Thoracic aorta (tissue), 2 donors: ENCODE results near the gene CHST7. TPM values are rescaled to one million over a fixed set of nuclear protein-coding genes. Genes with fewer than 3 reads are reported as not detected.

Source experiments
- ATAC-seq: fragments of 150-250 bp; one replicate; pipeline ENCODE4 v1.8.0; 2017; ENCODE audit warnings: low read depth; ENCODE audit not compliant: insufficient number of reproducible peaks, low FRiP score
- DNase-seq: peaks from one replicate; pipeline ENCODE4 v3.0.0-alpha.2; 2020; ENCODE audit warnings: low spot score
- H3K27ac ChIP-seq, 2 donors: fragments of 200-600 bp; sonication (generic); 1 replicate in 1 of 2; 2 replicates in 1 of 2; pipeline ENCODE4 v1.5.1; 2016; ENCODE audit warnings: mild to moderate bottlenecking in 2 of 2, moderate library complexity in 2 of 2
- H3K27me3 ChIP-seq: fragments of 200-600 bp; sonication (generic); replicated peaks from 2 replicates; pipeline ENCODE4 v1.6.0; 2016; ENCODE audit warnings: mild to moderate bottlenecking; ENCODE audit not compliant: insufficient read depth
- H3K36me3 ChIP-seq: fragments of 200-600 bp; sonication (generic); one replicate; pipeline ENCODE4 v1.5.1; 2016
- H3K4me1 ChIP-seq, 2 donors: fragments of 200-600 bp; sonication (generic); 1 replicate in 1 of 2; 2 replicates in 1 of 2; pipeline versions ENCODE4 v1.5.1 to v1.6.0; 2016; ENCODE audit warnings: low read depth in 2 of 2, mild to moderate bottlenecking in 1 of 2; ENCODE audit not compliant: control insufficient read depth in 1 of 2
- H3K4me3 ChIP-seq: fragments of 200-600 bp; sonication (generic); 2 replicates; pipeline ENCODE4 v1.5.1; 2016; ENCODE audit warnings: mild to moderate bottlenecking
- H3K9me3 ChIP-seq: fragments of 200-600 bp; sonication (generic); 2 replicates; pipeline ENCODE4 v1.5.1; 2016
- total RNA-seq, 2 donors: library from RNA; depleted of rRNA; stranded (reverse); fragments of >200 nt; gene quantifications; one replicate each; pipeline versions ENCODE4 v1.1.0 to v1.2.3, GENCODE V29; 2016
- TF ChIP-seq, protein P1 (sequence below): fragments of 200-600 bp; sonication (generic); IDR thresholded peaks from one replicate; pipeline ENCODE4 v1.5.1; 2019; ENCODE audit warnings: antibody characterized with exemption

The CHST7 gene
- total RNA-seq, 2 donors from 2014 or later: 28.0 to 33.5 TPM

DNA sequence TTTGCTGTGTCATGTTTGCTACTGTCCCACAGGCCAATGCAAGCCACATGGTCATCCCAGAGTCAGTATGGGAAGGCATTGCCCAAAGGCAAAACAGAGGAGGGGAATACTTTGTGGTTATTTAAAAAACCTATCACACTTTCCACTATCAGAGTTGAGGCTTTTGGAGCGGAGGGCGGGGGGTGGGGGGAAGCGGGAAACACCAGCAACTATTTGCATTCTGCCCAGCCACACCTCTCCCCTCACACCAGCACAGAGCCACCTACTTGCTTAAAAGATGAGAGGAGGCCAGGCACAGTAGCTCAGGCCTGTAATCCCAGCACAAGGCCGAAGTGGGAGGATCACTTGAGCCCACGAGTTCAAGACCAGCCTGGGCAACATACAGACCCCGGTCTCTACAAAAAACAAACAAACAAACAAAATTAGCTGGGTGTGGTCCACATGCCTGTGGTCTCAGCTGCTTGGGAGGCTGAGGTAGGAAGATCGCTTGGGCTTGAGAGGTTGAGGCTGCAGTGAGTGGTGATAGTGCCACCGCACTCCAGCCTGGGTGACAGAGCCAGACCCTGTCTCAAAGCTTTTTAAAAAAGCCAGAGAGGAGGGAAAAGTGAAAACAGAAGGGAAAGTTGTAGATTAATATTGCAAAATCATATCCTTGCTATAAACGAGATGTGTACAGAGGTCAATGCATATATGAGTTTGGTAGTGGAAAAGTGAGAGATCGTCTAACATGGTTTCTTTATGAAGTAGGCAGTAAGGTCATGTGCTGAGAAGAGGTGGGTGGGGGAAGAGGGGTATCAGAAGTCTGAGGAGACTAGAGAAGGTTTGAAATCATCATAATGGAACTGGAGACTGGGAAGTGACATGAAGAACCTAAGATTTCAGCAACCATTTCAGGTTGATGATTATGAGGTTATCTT is 1.9 kb upstream of the CHST7 start:
- no peak for ATAC-seq
- TF ChIP-seq, protein P1, sequence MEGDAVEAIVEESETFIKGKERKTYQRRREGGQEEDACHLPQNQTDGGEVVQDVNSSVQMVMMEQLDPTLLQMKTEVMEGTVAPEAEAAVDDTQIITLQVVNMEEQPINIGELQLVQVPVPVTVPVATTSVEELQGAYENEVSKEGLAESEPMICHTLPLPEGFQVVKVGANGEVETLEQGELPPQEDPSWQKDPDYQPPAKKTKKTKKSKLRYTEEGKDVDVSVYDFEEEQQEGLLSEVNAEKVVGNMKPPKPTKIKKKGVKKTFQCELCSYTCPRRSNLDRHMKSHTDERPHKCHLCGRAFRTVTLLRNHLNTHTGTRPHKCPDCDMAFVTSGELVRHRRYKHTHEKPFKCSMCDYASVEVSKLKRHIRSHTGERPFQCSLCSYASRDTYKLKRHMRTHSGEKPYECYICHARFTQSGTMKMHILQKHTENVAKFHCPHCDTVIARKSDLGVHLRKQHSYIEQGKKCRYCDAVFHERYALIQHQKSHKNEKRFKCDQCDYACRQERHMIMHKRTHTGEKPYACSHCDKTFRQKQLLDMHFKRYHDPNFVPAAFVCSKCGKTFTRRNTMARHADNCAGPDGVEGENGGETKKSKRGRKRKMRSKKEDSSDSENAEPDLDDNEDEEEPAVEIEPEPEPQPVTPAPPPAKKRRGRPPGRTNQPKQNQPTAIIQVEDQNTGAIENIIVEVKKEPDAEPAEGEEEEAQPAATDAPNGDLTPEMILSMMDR: no peak

DNA sequence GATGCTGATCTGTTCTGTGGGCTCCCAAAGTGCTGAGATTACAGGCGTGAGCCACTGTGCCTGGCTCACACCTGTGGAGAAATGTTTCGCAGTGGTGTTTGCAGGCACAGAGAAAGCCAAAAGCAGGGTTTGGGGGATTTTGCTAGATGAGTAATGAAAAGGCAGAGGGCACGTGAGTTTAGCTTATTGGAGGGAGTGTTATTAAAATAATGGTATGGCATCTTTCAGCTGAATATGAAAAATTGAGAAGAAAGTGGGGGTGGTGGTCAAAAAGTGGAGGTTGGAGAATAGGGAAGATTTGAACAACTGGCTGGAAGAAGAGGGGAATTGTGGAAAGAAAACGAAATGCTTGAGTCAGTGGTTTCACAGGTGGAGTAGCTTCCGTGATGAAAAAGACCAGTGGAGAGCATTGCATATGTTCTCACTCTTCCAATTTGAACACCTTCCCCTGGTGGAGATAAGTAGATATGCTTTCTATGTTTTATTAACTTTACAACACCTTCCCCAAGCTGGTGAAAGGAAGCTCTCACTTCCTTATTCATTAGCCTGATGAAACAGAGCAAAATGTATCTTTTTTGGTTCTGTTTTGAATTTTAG is 1.1 kb upstream of the CHST7 start:
- Histone ChIP-seq H3K4me1 (peaks cover 0 to 4% of the 10 kb centered on the region in 2 donors), H3K36me3 (no peaks in the 10 kb centered on the region), H3K4me3 (no peak overlapping the region), H3K27ac (no peak overlapping the region), H3K9me3 (no peaks in the 10 kb centered on the region), H3K27me3 (no peaks in the 10 kb centered on the region)
- TF ChIP-seq, protein P1: no peak
- no peak for ATAC-seq
- no peak for DNase-seq

More for the DNA sequence above, 1.9 kb upstream of the CHST7 start:
- DNase-seq: no peak
- H3K4me1 ChIP-seq: no peaks in the 10 kb centered on the region
- H3K27ac ChIP-seq: no peak overlapping the region
- no peaks in the 10 kb centered on the region for H3K27me3 ChIP-seq
- no peaks in the 10 kb centered on the region for H3K36me3 ChIP-seq
- H3K4me3 ChIP-seq: no peak overlapping the region
- H3K9me3 ChIP-seq: no peaks in the 10 kb centered on the region

DNA sequence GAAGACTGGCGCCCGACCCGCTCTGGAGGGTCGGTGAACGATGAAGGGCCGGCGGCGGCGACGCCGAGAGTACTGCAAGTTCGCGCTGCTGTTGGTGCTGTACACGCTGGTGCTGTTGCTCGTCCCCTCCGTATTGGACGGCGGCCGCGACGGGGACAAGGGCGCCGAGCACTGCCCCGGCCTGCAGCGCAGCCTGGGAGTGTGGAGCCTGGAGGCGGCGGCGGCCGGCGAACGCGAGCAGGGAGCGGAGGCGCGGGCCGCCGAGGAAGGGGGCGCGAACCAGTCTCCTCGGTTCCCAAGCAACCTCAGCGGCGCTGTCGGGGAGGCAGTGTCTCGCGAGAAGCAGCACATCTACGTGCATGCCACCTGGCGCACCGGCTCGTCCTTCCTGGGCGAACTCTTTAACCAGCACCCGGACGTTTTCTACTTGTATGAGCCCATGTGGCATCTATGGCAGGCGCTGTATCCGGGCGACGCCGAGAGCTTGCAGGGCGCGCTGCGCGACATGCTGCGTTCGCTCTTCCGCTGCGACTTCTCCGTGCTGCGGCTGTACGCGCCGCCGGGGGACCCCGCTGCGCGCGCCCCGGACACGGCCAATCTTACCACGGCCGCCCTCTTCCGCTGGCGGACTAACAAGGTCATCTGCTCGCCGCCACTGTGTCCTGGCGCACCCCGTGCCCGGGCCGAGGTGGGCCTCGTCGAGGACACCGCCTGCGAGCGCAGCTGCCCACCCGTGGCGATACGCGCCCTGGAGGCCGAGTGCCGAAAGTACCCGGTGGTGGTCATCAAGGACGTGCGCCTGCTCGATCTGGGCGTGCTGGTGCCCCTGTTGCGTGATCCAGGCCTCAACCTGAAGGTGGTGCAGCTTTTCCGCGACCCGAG is 568 bp downstream of the CHST7 start:
- ATAC-seq: no peak
- peak overlapping the region in 1 of 2 donors; percentile 70 for H3K27ac ChIP-seq
- peaks cover 0 to 4% of the 10 kb centered on the region in 2 donors for H3K4me1 ChIP-seq
- H3K27me3 ChIP-seq: no peaks in the 10 kb centered on the region
- no peaks in the 10 kb centered on the region for H3K36me3 ChIP-seq
- no peaks in the 10 kb centered on the region for H3K9me3 ChIP-seq
- no peak for DNase-seq
- H3K4me3 ChIP-seq: peak overlapping the region; percentile 80
- TF ChIP-seq, protein P1: no peak

DNA sequence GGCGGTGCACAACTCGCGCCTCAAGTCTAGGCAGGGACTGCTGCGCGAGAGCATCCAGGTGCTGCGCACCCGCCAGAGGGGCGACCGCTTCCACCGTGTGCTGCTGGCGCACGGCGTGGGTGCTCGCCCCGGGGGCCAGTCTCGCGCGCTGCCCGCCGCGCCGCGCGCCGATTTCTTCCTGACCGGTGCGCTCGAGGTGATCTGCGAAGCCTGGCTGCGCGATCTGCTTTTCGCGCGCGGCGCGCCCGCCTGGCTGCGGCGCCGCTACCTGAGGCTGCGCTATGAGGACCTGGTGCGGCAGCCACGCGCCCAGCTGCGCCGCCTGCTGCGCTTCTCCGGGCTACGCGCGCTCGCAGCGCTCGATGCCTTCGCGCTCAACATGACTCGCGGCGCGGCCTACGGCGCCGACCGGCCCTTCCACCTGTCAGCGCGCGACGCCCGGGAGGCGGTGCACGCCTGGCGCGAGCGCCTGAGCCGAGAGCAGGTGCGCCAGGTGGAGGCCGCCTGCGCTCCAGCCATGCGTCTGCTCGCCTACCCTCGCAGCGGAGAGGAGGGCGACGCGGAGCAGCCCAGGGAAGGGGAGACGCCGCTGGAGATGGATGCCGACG is 1.3 kb downstream of the CHST7 start:
- TF ChIP-seq, protein P1: no peak
- no peak for ATAC-seq
- peak overlapping the region in 1 of 2 donors; percentile 17 for H3K27ac ChIP-seq

More for the DNA sequence above, 1.3 kb downstream of the CHST7 start:
- Histone ChIP-seq H3K4me3 (peak overlapping the region; percentile 80), H3K9me3 (no peaks in the 10 kb centered on the region), H3K4me1 (peaks cover 0 to 4% of the 10 kb centered on the region in 2 donors), H3K27me3 (no peaks in the 10 kb centered on the region), H3K36me3 (no peaks in the 10 kb centered on the region)
- DNase-seq: no peak
